PC-3 (cell line): ENCODE results near the gene MGAT5. TPM values are rescaled to one million over a fixed set of nuclear protein-coding genes. Genes with fewer than 3 reads are reported as not detected.

ENCODE experiments used
- ATAC-seq: fragments of 200-7000 bp; cut with Tn5 transposase; 2 replicates; pipeline ENCODE4 v1.9.1; 2020; ENCODE audit warnings: mild to moderate bottlenecking, moderate library complexity
- BruUV-seq: library from RNA; stranded (reverse); fragments of 400-500 nt; replicated peaks from 2 replicates; lab custom pipeline; 2021; lab: Mats Ljungman, UMichigan
- CTCF ChIA-PET: fragments of 300-600 bp; sonication (Branson Sonifier 250); formaldehyde crosslinking; loops from one replicate; lab custom pipeline; 2022; ENCODE audit warnings: antibody characterized with exemption; lab: Charles Lee
- POLR2A ChIA-PET: fragments of 300-600 bp; sonication (Branson Sonifier 250); formaldehyde crosslinking; loops from one replicate; lab custom pipeline; 2022; ENCODE audit warnings: antibody characterized with exemption; ENCODE audit not compliant: unreplicated experiment; lab: Charles Lee
- DNase-seq: peaks from one replicate; pipeline ENCODE4 v3.0.0-alpha.2; 2015
- H2AFZ ChIP-seq: fragments of 300-600 bp; sonication (generic); 2 replicates; pipeline ENCODE4 v1.6.0; 2016; ENCODE audit warnings: antibody characterized with exemption, low read length
- H3F3A ChIP-seq: fragments of 300-600 bp; sonication (generic); one replicate; pipeline ENCODE4 v1.6.0; 2017; ENCODE audit warnings: antibody characterized with exemption, low read length, control low read depth, mild to moderate bottlenecking; ENCODE audit not compliant: unreplicated experiment
- H3K27ac ChIP-seq: fragments of 300-600 bp; sonication (generic); 2 replicates; pipeline ENCODE4 v1.5.1; 2016; ENCODE audit warnings: mild to moderate bottlenecking, low read length
- H3K27me3 ChIP-seq: fragments of 300-600 bp; sonication (generic); 2 replicates; pipeline ENCODE4 v1.6.1; 2016; ENCODE audit warnings: low read length, mixed read lengths
- H3K36me3 ChIP-seq: fragments of 300-600 bp; sonication (generic); 2 replicates; pipeline ENCODE4 v1.6.1; 2016; ENCODE audit warnings: low read depth, mixed run types, low read length, mixed read lengths
- H3K4me1 ChIP-seq: fragments of 300-600 bp; sonication (generic); 2 replicates; pipeline ENCODE4 v1.5.1; 2016; ENCODE audit warnings: low read length; ENCODE audit not compliant: insufficient read depth
- H3K4me2 ChIP-seq: fragments of 300-600 bp; sonication (generic); 2 replicates; pipeline ENCODE4 v1.6.0; 2016; ENCODE audit warnings: low read length
- H3K4me3 ChIP-seq: fragments of 300-600 bp; sonication (generic); 2 replicates; pipeline ENCODE4 v1.5.1; 2016; ENCODE audit warnings: mild to moderate bottlenecking, low read length, mixed read lengths
- H3K79me2 ChIP-seq: fragments of 300-600 bp; sonication (generic); 2 replicates; pipeline ENCODE4 v1.6.1; 2017; ENCODE audit warnings: low read length, mixed read lengths
- H3K9ac ChIP-seq: fragments of 300-600 bp; sonication (generic); 2 replicates; pipeline ENCODE4 v1.6.0; 2016; ENCODE audit warnings: mild to moderate bottlenecking, low read length
- H3K9me2 ChIP-seq: fragments of 300-600 bp; sonication (generic); replicated peaks from 2 replicates; pipeline ENCODE4 v1.6.1; 2016; ENCODE audit warnings: mixed run types, low read length, mixed read lengths
- H3K9me3 ChIP-seq: fragments of 300-600 bp; sonication (generic); 2 replicates; pipeline ENCODE4 v1.6.1; 2016; ENCODE audit warnings: low read length, mixed read lengths
- H4K20me1 ChIP-seq: fragments of 300-600 bp; sonication (generic); 2 replicates; pipeline ENCODE4 v1.6.1; 2016; ENCODE audit warnings: low read length, mixed read lengths
- EZH2 ChIP-seq: fragments of 300-600 bp; sonication (generic); IDR thresholded peaks from one replicate; pipeline ENCODE4 v1.6.1; 2017; ENCODE audit warnings: antibody characterized with exemption, mild to moderate bottlenecking, low read length; ENCODE audit not compliant: unreplicated experiment
- EZH2phosphoT487 ChIP-seq: fragments of 300-600 bp; sonication (generic); IDR thresholded peaks from 2 replicates; pipeline ENCODE4 v1.6.1; 2018; ENCODE audit warnings: mild to moderate bottlenecking, antibody characterized with exemption, low read length, borderline replicate concordance
- intact Hi-C: fragments of 100-400 bp; cut with micrococcal nuclease; formaldehyde crosslinking; loops from 2 replicates; pipeline ENCODE4 v1.9.0; 2023
- total RNA-seq: library from RNA; depleted of rRNA; stranded (reverse); fragments of >200 nt; gene quantifications from 2 replicates; pipeline ENCODE4 v1.2.3, GENCODE V29; 2014
- TF ChIP-seq, protein P1 (sequence below): fragments of 300-600 bp; sonication (generic); conservative IDR thresholded peaks from 2 replicates; pipeline ENCODE4 v1.5.1; 2017; ENCODE audit warnings: antibody characterized with exemption, low read depth, mild to moderate bottlenecking, low read length

The MGAT5 gene
- total RNA-seq, 1 experiment from 2014 or later: 33.8 TPM

DNA sequence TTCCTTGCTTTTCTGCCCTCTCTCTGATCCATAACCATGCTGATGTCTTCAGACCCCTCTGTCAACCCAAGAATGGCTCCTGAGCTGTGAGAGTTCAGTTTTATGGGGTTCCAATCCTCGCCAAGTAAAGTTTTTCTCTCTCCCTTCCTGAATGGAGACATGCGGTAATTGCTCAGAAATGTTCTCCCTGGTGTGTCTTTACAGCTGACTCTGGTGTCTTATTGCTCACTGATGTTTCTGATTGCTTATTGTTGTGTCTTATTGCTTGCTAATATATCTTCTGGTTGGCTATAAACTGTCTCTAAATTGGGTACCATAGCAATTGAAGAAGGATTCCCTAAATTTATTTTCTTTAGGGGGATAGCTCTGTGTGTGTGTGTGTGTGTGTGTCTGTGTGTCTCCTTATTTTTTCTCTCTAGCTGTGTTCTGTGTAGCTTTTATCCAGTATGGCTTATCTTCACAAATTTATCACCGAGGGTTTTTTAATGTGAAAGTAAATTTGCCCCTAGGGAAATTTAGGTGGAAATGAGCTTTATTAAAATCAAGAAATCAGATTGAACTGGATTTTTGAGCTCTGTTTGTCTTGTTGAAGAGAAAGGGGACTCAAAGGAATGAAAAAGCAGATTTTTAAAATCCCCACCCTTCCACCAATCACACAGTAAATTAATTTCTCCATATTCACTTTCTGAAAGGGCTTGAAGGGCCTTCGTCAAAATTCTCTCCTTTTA, 19.5 kb downstream of the MGAT5 start:
- no peaks in the 10 kb centered on the region for H3K79me2 ChIP-seq
- no peaks in the 10 kb centered on the region for H3K9me3 ChIP-seq
- ChIA-PET CTCF (no interaction called here), POLR2A (no interaction called here)
- TF ChIP-seq EZH2: no peak
- TF ChIP-seq, protein P1, sequence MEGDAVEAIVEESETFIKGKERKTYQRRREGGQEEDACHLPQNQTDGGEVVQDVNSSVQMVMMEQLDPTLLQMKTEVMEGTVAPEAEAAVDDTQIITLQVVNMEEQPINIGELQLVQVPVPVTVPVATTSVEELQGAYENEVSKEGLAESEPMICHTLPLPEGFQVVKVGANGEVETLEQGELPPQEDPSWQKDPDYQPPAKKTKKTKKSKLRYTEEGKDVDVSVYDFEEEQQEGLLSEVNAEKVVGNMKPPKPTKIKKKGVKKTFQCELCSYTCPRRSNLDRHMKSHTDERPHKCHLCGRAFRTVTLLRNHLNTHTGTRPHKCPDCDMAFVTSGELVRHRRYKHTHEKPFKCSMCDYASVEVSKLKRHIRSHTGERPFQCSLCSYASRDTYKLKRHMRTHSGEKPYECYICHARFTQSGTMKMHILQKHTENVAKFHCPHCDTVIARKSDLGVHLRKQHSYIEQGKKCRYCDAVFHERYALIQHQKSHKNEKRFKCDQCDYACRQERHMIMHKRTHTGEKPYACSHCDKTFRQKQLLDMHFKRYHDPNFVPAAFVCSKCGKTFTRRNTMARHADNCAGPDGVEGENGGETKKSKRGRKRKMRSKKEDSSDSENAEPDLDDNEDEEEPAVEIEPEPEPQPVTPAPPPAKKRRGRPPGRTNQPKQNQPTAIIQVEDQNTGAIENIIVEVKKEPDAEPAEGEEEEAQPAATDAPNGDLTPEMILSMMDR: no peak
- TF ChIP-seq EZH2phosphoT487: no peak
- H3K4me1 ChIP-seq: 0 out of 2 replicates have a peak, but pooled peaks cover 7% of the 10 kb centered on the region
- no peaks in the 10 kb centered on the region for H4K20me1 ChIP-seq
- no peaks in the 10 kb centered on the region for H3K27me3 ChIP-seq
- H3K9ac ChIP-seq: no peak overlapping the region
- 0 out of 2 replicates have a peak, but pooled peaks cover 7% of the 10 kb centered on the region for H3K36me3 ChIP-seq
- no peaks in the 10 kb centered on the region for H3F3A ChIP-seq
- ATAC-seq (no peak), DNase-seq (no peak)
- no TSS peak for BruUV-seq
- no peak overlapping the region for H2AFZ ChIP-seq
- no peaks in the 10 kb centered on the region for H3K9me2 ChIP-seq
- no peak overlapping the region for H3K4me2 ChIP-seq
- H3K4me3 ChIP-seq: no peak overlapping the region
- intact Hi-C loops: no loop called here
- H3K27ac ChIP-seq: no peak overlapping the region

GRCh38 chr2:134274121-134274520, 20.2 kb downstream of the MGAT5 start:
- CTCF ChIA-PET: interaction anchor here (0.6 kb wide), 1 partner anchor 11 kb away, joined by 6 read pairs; no protein-coding TSS in a partner anchor
- TF ChIP-seq, protein P1: no peak
- TF ChIP-seq EZH2phosphoT487 (no peak), EZH2 (no peak)

More at GRCh38 chr2:134274121-134274520, 20.2 kb downstream of the MGAT5 start:
- Histone ChIP-seq H2AFZ (no peak overlapping the region), H4K20me1 (no peaks in the 10 kb centered on the region), H3K36me3 (0 out of 2 replicates have a peak, but pooled peaks cover 7% of the 10 kb centered on the region), H3K9ac (no peak overlapping the region), H3K4me3 (no peak overlapping the region), H3K27me3 (no peaks in the 10 kb centered on the region), H3K4me1 (0 out of 2 replicates have a peak, but pooled peaks cover 7% of the 10 kb centered on the region), H3K4me2 (no peak overlapping the region), H3K9me3 (no peaks in the 10 kb centered on the region), H3F3A (no peaks in the 10 kb centered on the region), H3K9me2 (no peaks in the 10 kb centered on the region), H3K27ac (no peak overlapping the region), H3K79me2 (no peaks in the 10 kb centered on the region)
- no peak for DNase-seq
- intact Hi-C loops: no loop called here
- BruUV-seq: no TSS peak
- no peak for ATAC-seq
- POLR2A ChIA-PET: no interaction called here
